Amniotic stem cell (primary cell): Measurements from ENCODE around the gene CTDNEP1.

ENCODE experiments used
- DNase-seq: peaks from one replicate; lab custom pipeline; 2025; lab: John Stamatoyannopoulos, UW

CTDNEP1 gene

GRCh38 chr17:7279448-7279847 is 27.9 kb upstream of the CTDNEP1 start:
- DNase-seq: no peak

GRCh38 chr17:7266784-7267183 is 15.2 kb upstream of the CTDNEP1 start:
- DNase-seq: no peak

- DNase-seq: no peak
These were observed 12.2 kb upstream of the CTDNEP1 start for GRCh38 chr17:7263801-7264078.

- DNase-seq: no peak
These were observed 11.6 kb upstream of the CTDNEP1 start for GRCh38 chr17:7262935-7263800.

- no peak for DNase-seq
These were observed 10.8 kb upstream of the CTDNEP1 start, which contains the start of gene CLDN7 for GRCh38 chr17:7262192-7262934. Gene CLDN7 (minus strand): TSS chr17:7262478. CDS start chr17:7262043, 435 bp downstream.

- DNase-seq: no peak
These were observed 10.1 kb upstream of the CTDNEP1 start for GRCh38 chr17:7261379-7262191.

GRCh38 chr17:7260651-7261378 is 9.3 kb upstream of the CTDNEP1 start:
- DNase-seq: no peak

GRCh38 chr17:7260151-7260550 is 8.6 kb upstream of the CTDNEP1 start:
- DNase-seq: no peak

GRCh38 chr17:7259555-7259889 is 8.0 kb upstream of the CTDNEP1 start:
- DNase-seq: no peak

GRCh38 chr17:7258731-7259554 is 7.4 kb upstream of the CTDNEP1 start:
- no peak for DNase-seq

GRCh38 chr17:7256766-7257456 is 5.4 kb upstream of the CTDNEP1 start:
- DNase-seq: no peak

- DNase-seq: no peak
These were observed 3.0 kb upstream of the CTDNEP1 start for GRCh38 chr17:7254511-7254910.

- DNase-seq: no peak
These were observed 1.5 kb upstream of the CTDNEP1 start for GRCh38 chr17:7253082-7253481.

GRCh38 chr17:7252176-7253043 is 876 bp upstream of the CTDNEP1 start, which contains the start of gene ELP5:
Gene ELP5 (plus strand): TSS chr17:7252215. CDS start chr17:7252551, 336 bp downstream.
- peak; percentile 89 for DNase-seq

GRCh38 chr17:7250695-7251627 is 573 bp downstream of the CTDNEP1 start:
- DNase-seq: no peak

GRCh38 chr17:7249830-7250229 is 1.7 kb downstream of the CTDNEP1 start:
- no peak for DNase-seq

- DNase-seq: no peak
These were observed 2.3 kb downstream of the CTDNEP1 start for GRCh38 chr17:7249214-7249613.

GRCh38 chr17:7248796-7249195 is 2.7 kb downstream of the CTDNEP1 start:
- no peak for DNase-seq
